GM19467 (cell line): ENCODE measurements around the gene FGF14.

ENCODE experiments used
- ATAC-seq: cut with Tn5 transposase; IDR thresholded peaks from one replicate; pipeline ENCODE4 v1.9.1; 2021; ENCODE audit warnings: mild to moderate bottlenecking, moderate library complexity; ENCODE audit not compliant: unreplicated experiment

The FGF14 gene

DNA sequence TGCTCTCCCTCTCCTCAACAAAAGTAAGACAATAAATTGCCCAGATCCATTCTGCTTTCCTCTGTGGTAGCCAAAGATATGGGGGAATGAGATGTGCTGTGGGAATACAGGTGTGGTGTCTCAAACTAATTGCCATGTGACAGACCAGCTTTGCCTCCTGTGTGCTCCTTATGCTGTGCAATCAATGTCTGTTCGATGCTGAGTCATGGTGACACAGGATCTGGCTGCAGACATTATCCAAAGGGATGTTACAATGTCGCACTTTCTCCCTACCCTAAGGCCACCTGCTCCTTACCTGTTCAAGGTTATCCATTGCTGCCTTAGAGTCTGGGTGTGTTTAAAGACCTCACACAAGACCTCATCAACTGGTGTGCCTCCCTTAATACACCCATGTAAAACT lies 32.5 kb downstream of the FGF14 start:
- ATAC-seq = no peak

GRCh38 chr13:102367836-102368235 lies 34.0 kb downstream of the FGF14 start:
- ATAC-seq = no peak

DNA sequence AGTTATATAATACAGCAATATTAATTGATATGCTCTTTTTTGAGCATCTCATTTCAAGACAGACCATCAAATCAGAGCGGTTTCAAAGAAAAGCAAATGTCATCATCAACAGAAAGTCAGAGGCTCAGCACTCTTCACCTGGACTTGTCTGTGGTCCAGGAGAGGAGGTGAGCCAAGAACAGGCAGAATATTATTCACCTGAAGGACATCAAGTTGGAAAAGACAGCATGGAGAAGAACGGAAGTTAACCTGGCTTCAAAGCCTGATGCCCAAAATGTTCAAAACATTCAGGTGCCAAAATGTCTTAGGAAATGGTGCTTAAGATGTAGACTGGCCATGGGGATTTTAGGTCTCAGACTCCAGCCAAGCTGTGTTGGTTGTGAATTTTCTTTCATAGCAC lies 40.7 kb downstream of the FGF14 start:
- ATAC-seq = no peak

DNA sequence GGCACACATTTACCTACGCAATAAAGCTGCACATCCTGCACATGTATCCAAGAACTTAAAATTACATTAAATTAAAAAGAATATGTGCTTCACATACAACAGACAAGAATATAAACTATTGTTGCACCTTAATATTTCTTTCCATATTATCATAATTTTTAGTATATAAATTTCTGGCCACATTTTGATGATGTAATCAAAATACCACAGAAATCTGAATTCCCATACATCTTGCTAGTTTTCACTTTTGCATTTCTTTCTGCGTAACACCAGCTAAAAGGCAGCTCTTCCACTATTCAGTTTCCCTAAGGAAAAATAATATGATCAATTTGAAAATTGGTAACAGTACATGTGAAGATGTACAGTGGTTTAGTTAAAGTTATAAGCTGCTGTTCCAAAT lies 42.6 kb downstream of the FGF14 start:
- no peak for ATAC-seq

GRCh38 chr13:102355251-102355650 lies 46.6 kb downstream of the FGF14 start:
- no peak for ATAC-seq

- no peak for ATAC-seq
Observed at GRCh38 chr13:102354011-102354410, 47.8 kb downstream of the FGF14 start.

- ATAC-seq = no peak
Observed at GRCh38 chr13:102351521-102351920, 50.3 kb downstream of the FGF14 start.

GRCh38 chr13:102347490-102347889 lies 54.4 kb downstream of the FGF14 start:
- no peak for ATAC-seq

GRCh38 chr13:102346769-102347168 lies 55.1 kb downstream of the FGF14 start:
- no peak for ATAC-seq

DNA sequence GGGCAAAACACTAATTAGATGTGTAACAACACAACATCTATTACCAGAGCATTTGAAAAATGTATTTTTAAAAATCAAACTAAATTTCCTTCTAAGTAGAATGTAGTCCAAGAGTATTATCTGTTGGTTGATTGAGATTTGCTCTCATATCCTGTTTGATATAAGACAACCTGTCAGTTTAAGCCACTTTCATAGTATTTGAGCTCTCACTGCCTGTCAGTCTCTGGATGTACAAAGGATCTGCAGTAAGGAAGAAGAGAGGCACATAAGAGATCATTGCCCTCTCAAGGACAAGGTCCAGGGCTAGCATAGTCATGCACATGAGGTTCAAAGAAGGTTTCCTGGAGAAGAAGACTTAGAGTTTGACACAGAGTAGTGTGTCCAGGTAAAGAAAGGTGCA lies 57.4 kb downstream of the FGF14 start:
- ATAC-seq = no peak

GRCh38 chr13:102333320-102334198 lies 68.3 kb downstream of the FGF14 start:
- ATAC-seq = no peak

- ATAC-seq = peak; percentile 76
Observed at GRCh38 chr13:102328909-102329308, 72.9 kb downstream of the FGF14 start.

GRCh38 chr13:102327119-102327617 lies 74.7 kb downstream of the FGF14 start:
- ATAC-seq = no peak

GRCh38 chr13:102326381-102327118 lies 75.3 kb downstream of the FGF14 start:
- ATAC-seq = no peak

- no peak for ATAC-seq
Observed at GRCh38 chr13:102325321-102325720, 76.5 kb downstream of the FGF14 start.

- no peak for ATAC-seq
Observed at GRCh38 chr13:102323505-102323904, 78.3 kb downstream of the FGF14 start.

DNA sequence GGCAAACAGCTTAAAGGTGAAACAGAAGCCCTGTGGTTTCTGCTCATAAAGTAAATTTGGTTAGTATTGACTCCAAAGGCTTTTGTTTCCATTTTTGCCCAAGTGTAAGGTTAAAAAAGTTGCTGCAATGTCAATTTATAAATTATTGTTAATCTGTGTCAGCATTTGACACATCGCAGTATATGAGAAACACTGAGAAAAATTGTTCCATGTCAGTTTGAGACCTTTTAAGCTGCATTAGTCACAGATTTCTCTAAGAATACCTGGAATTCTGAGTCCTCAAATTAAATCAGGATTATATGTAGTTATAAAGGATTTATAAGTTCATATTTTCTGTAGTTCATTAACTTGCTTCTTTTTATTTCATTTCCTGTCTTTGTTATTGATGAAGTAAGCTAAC lies 78.8 kb downstream of the FGF14 start:
- ATAC-seq = no peak

- no peak for ATAC-seq
Observed at GRCh38 chr13:102322211-102322610, 79.6 kb downstream of the FGF14 start.

- no peak for ATAC-seq
Observed at GRCh38 chr13:102318233-102318632, 83.6 kb downstream of the FGF14 start.

DNA sequence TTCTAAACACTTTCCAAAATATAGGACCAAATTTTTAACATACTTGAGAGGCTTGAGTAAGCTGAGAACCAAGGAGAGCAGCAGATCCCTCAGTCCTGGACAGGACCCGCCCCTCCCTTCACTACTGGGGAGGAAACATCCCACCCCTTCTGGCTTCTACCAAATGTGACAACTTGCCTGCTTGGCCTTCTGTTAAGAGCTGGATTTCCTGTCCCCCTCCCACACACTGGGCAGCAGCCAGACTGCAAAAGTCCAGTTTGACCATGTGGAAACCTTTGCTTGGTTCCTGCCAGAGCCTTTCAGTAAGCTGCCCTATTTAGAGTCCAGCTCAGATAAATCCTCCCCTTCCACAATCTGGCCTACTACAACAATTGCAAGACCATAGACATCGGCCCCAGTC lies 84.3 kb downstream of the FGF14 start:
- no peak for ATAC-seq

- no peak for ATAC-seq
Observed at GRCh38 chr13:102316732-102317131, 85.1 kb downstream of the FGF14 start.

GRCh38 chr13:102312841-102313240 lies 89.0 kb downstream of the FGF14 start:
- no peak for ATAC-seq
